Naive thymus-derived CD8-positive, alpha-beta T cell (primary cell): ENCODE data around the gene MUL1. TPM values are rescaled to one million over a fixed set of nuclear protein-coding genes. Genes with fewer than 3 reads are reported as not detected.

Source experiments
- ATAC-seq, 2 donors: fragments of 150-1000 bp; cut with Tn5 transposase in 1 of 2; sonication (Bioruptor Pico), chemical (Tn5 transposase) in 1 of 2; 1 replicate in 1 of 2; 2 replicates in 1 of 2; pipeline ENCODE4 v1.10.0; 2021; ENCODE audit warnings: mild to moderate bottlenecking in 2 of 2, moderate library complexity in 2 of 2
- POLR2A ChIA-PET: fragments of 350-600 bp; sonication (Branson Sonifier 250); formaldehyde crosslinking; loops from one replicate; lab custom pipeline; 2021; ENCODE audit warnings: antibody characterized with exemption; lab: Charles Lee
- DNase-seq, 10 donors: peaks; one replicate each; pipeline versions ENCODE4 v3.0.0 to v3.0.0-alpha.2; 2020 to 2022
- H3K27ac Mint-ChIP-seq, 10 donors: one replicate each; pipeline ENCODE4 v1.8.0; 2020 to 2022; ENCODE audit warnings: mild to moderate bottlenecking in 10 of 10, mixed read lengths in 10 of 10, moderate library complexity in 4 of 10, inconsistent platforms in 1 of 10
- H3K27me3 Mint-ChIP-seq, 5 donors: one replicate each; pipeline ENCODE4 v1.8.0; 2021 to 2022; ENCODE audit warnings: mixed read lengths in 5 of 5
- H3K36me3 Mint-ChIP-seq, 3 donors: one replicate each; pipeline ENCODE4 v1.8.0; 2020 to 2022; ENCODE audit warnings: mixed read lengths in 3 of 3, mild to moderate bottlenecking in 2 of 3, inconsistent platforms in 1 of 3
- H3K4me1 Mint-ChIP-seq, 4 donors: one replicate each; pipeline ENCODE4 v1.8.0; 2021 to 2022; ENCODE audit warnings: mixed read lengths in 4 of 4
- H3K4me3 Mint-ChIP-seq, 10 donors: one replicate each; pipeline ENCODE4 v1.8.0; 2020 to 2022; ENCODE audit warnings: mild to moderate bottlenecking in 10 of 10, mixed read lengths in 10 of 10, moderate library complexity in 6 of 10, inconsistent platforms in 1 of 10
- H3K9me3 Mint-ChIP-seq, 9 donors: one replicate each; pipeline ENCODE4 v1.8.0; 2020 to 2022; ENCODE audit warnings: mixed read lengths in 9 of 9, mild to moderate bottlenecking in 3 of 9, inconsistent platforms in 1 of 9, moderate library complexity in 1 of 9
- polyA plus RNA-seq, 3 donors: library from polyadenylated mRNA; unstranded; fragments of 300-500 nt; fragmentation: Illumina TruSeq; gene quantifications; one replicate each; pipeline ENCODE4 v1.2.3, GENCODE V29; 2021
- total RNA-seq, 8 experiments: library from RNA in 2 of 8; stranded (reverse) in 2 of 8; gene quantifications; one replicate each; pipeline ENCODE4 v1.2.3 and lab custom pipeline; 2021 to 2026

The MUL1 gene
- total and polyA plus RNA-seq, 5 experiments from 2014 or later, result 17.4 to 36.2 (median 23.4) TPM

- Mint-ChIP-seq H3K9me3 (no peaks in the 10 kb centered on the region), H3K36me3 (no peaks in the 10 kb centered on the region), H3K4me3 (no peak overlapping the region), H3K4me1 (peaks cover 0 to 6% (median under 1%) of the 10 kb centered on the region in 4 donors), H3K27me3 (peaks cover 29 to 82% (median 53%) of the 10 kb centered on the region in 5 donors), H3K27ac (peak overlapping the region in 1 of 10 donors; percentile 87)
- ATAC-seq (no peak), DNase-seq (no peak)
- POLR2A ChIA-PET, result no interaction called here
Measured at GRCh38 chr1:20472860-20473711, 34.9 kb downstream of the MUL1 start.

- ATAC-seq, result no peak
- peaks cover 0 to 6% (median under 1%) of the 10 kb centered on the region in 4 donors for H3K4me1 Mint-ChIP-seq
- H3K27ac Mint-ChIP-seq, result no peak overlapping the region
- DNase-seq, result no peak
- H3K36me3 Mint-ChIP-seq, result no peaks in the 10 kb centered on the region
- no peak overlapping the region for H3K4me3 Mint-ChIP-seq
- H3K9me3 Mint-ChIP-seq, result no peaks in the 10 kb centered on the region
- peaks cover 35 to 83% (median 54%) of the 10 kb centered on the region in 5 donors for H3K27me3 Mint-ChIP-seq
- POLR2A ChIA-PET, result no interaction called here
Measured at GRCh38 chr1:20472121-20472520, 35.8 kb downstream of the MUL1 start.

GRCh38 chr1:20470194-20470593, 37.8 kb downstream of the MUL1 start:
- peaks cover 36 to 81% (median 53%) of the 10 kb centered on the region in 5 donors for H3K27me3 Mint-ChIP-seq
- POLR2A ChIA-PET, result no interaction called here
- H3K27ac Mint-ChIP-seq, result no peak overlapping the region
- peaks cover 0 to 7% (median 4%) of the 10 kb centered on the region in 4 donors for H3K4me1 Mint-ChIP-seq
- DNase-seq, result no peak
- ATAC-seq, result no peak
- H3K4me3 Mint-ChIP-seq, result no peak overlapping the region
- no peaks in the 10 kb centered on the region for H3K9me3 Mint-ChIP-seq
- no peaks in the 10 kb centered on the region for H3K36me3 Mint-ChIP-seq

- POLR2A ChIA-PET, result no interaction called here
- Mint-ChIP-seq H3K27me3 (peaks cover 32 to 74% (median 48%) of the 10 kb centered on the region in 5 donors), H3K9me3 (no peaks in the 10 kb centered on the region), H3K4me3 (no peak overlapping the region), H3K4me1 (peaks cover 0 to 7% (median 4%) of the 10 kb centered on the region in 4 donors), H3K27ac (no peak overlapping the region), H3K36me3 (no peaks in the 10 kb centered on the region)
- ATAC-seq, result no peak
- no peak for DNase-seq
Measured at GRCh38 chr1:20469406-20470076, 38.4 kb downstream of the MUL1 start.

GRCh38 chr1:20466273-20466672, 41.7 kb downstream of the MUL1 start:
- peaks cover 14 to 46% (median 32%) of the 10 kb centered on the region in 5 donors for H3K27me3 Mint-ChIP-seq
- no peak overlapping the region for H3K27ac Mint-ChIP-seq
- H3K9me3 Mint-ChIP-seq, result no peaks in the 10 kb centered on the region
- H3K36me3 Mint-ChIP-seq, result no peaks in the 10 kb centered on the region
- H3K4me3 Mint-ChIP-seq, result no peak overlapping the region
- POLR2A ChIA-PET, result no interaction called here
- peaks cover 0 to 7% (median 2%) of the 10 kb centered on the region in 4 donors for H3K4me1 Mint-ChIP-seq
- DNase-seq, result peak in 1 of 10 donors; percentile 16
- ATAC-seq, result peak in 1 of 2 donors; percentile 79

GRCh38 chr1:20465187-20465586, 42.8 kb downstream of the MUL1 start:
- POLR2A ChIA-PET, result no interaction called here
- ATAC-seq, result no peak
- no peak overlapping the region for H3K4me3 Mint-ChIP-seq
- no peak overlapping the region for H3K27ac Mint-ChIP-seq
- peaks cover 0 to 7% (median 2%) of the 10 kb centered on the region in 4 donors for H3K4me1 Mint-ChIP-seq
- H3K9me3 Mint-ChIP-seq, result no peaks in the 10 kb centered on the region
- DNase-seq, result no peak
- H3K27me3 Mint-ChIP-seq, result peaks cover 18 to 47% (median 32%) of the 10 kb centered on the region in 5 donors
- H3K36me3 Mint-ChIP-seq, result no peaks in the 10 kb centered on the region

GRCh38 chr1:20463502-20463901, 44.4 kb downstream of the MUL1 start:
- no peak for DNase-seq
- peaks cover 0 to 7% (median 3%) of the 10 kb centered on the region in 4 donors for H3K4me1 Mint-ChIP-seq
- no peaks in the 10 kb centered on the region for H3K36me3 Mint-ChIP-seq
- no peak for ATAC-seq
- no peak overlapping the region for H3K27ac Mint-ChIP-seq
- H3K4me3 Mint-ChIP-seq, result no peak overlapping the region
- H3K9me3 Mint-ChIP-seq, result no peaks in the 10 kb centered on the region
- H3K27me3 Mint-ChIP-seq, result peaks cover 28 to 60% (median 41%) of the 10 kb centered on the region in 5 donors
- POLR2A ChIA-PET, result no interaction called here

GRCh38 chr1:20462397-20462796, 45.6 kb downstream of the MUL1 start:
- Mint-ChIP-seq H3K9me3 (no peaks in the 10 kb centered on the region), H3K4me3 (no peak overlapping the region), H3K36me3 (no peaks in the 10 kb centered on the region), H3K27ac (no peak overlapping the region), H3K4me1 (peaks cover 0 to 7% (median 3%) of the 10 kb centered on the region in 4 donors), H3K27me3 (peaks cover 23 to 50% (median 37%) of the 10 kb centered on the region in 5 donors)
- POLR2A ChIA-PET, result no interaction called here
- no peak for ATAC-seq
- DNase-seq, result no peak

GRCh38 chr1:20458717-20459116, 49.2 kb downstream of the MUL1 start:
- POLR2A ChIA-PET, result no interaction called here
- DNase-seq (no peak), ATAC-seq (no peak)
- Mint-ChIP-seq H3K27me3 (peaks cover 17 to 39% (median 26%) of the 10 kb centered on the region in 5 donors), H3K36me3 (no peaks in the 10 kb centered on the region), H3K27ac (no peak overlapping the region), H3K4me3 (no peak overlapping the region), H3K9me3 (no peaks in the 10 kb centered on the region), H3K4me1 (peaks cover 0 to 2% (median 0%) of the 10 kb centered on the region in 4 donors)

- Mint-ChIP-seq H3K4me3 (no peak overlapping the region), H3K27ac (no peak overlapping the region), H3K36me3 (no peaks in the 10 kb centered on the region), H3K27me3 (peaks cover 20 to 38% (median 27%) of the 10 kb centered on the region in 5 donors), H3K4me1 (no peaks in the 10 kb centered on the region), H3K9me3 (no peaks in the 10 kb centered on the region)
- DNase-seq (no peak), ATAC-seq (no peak)
- POLR2A ChIA-PET, result no interaction called here
Measured at GRCh38 chr1:20454004-20454403, 53.9 kb downstream of the MUL1 start.

- Mint-ChIP-seq H3K9me3 (no peaks in the 10 kb centered on the region), H3K36me3 (no peaks in the 10 kb centered on the region), H3K27ac (no peak overlapping the region), H3K27me3 (peaks cover 19 to 51% (median 27%) of the 10 kb centered on the region in 5 donors), H3K4me3 (no peak overlapping the region), H3K4me1 (no peaks in the 10 kb centered on the region)
- POLR2A ChIA-PET, result no interaction called here
- DNase-seq (no peak), ATAC-seq (no peak)
Measured at GRCh38 chr1:20449735-20450311, 58.1 kb downstream of the MUL1 start.
